H1 (cell line): ENCODE data around the gene GTPBP6. TPM values are rescaled to one million over a fixed set of nuclear protein-coding genes. Genes with fewer than 3 reads are reported as not detected.

Source experiments
- CTCF ChIA-PET: fragments of 300-600 bp; sonication (Branson Sonifier 250); formaldehyde crosslinking; loops from one replicate; lab custom pipeline; 2021; ENCODE audit not compliant: partially characterized antibody; lab: Charles Lee
- POLR2A ChIA-PET: fragments of 300-600 bp; sonication (Branson Sonifier 250); formaldehyde crosslinking; loops from one replicate; lab custom pipeline; 2021; ENCODE audit warnings: inconsistent platforms; ENCODE audit not compliant: partially characterized antibody; lab: Charles Lee
- DNase-seq, 2 experiments: peaks; one replicate each; pipeline versions ENCODE4 v3.0.0 to v3.0.0-alpha.2; 2010 to 2022; ENCODE audit warnings: low spot score in 2 of 2, low read depth in 1 of 2, mixed read lengths in 1 of 2
- FAIRE-seq: peaks from 2 replicates; lab custom pipeline; 2011; peaks lifted over from hg19 to GRCh38; lab: Jason Lieb, UNC
- H2AFZ ChIP-seq: 2 replicates; pipeline ENCODE4 v1.8.1; 2012; ENCODE audit warnings: low read length, inconsistent platforms
- H2AK5ac ChIP-seq: 2 replicates; pipeline ENCODE4 v1.6.1; 2013; ENCODE audit warnings: low read depth, low read length
- H2BK120ac ChIP-seq: replicated peaks from 2 replicates; pipeline ENCODE3; 2013; ENCODE audit warnings: low read depth, low read length, inconsistent platforms
- H2BK12ac ChIP-seq: 2 replicates; pipeline ENCODE4 v1.6.1; 2013; ENCODE audit warnings: low read depth, low read length
- H2BK15ac ChIP-seq: 2 replicates; pipeline ENCODE4 v1.6.1; 2013; ENCODE audit warnings: low read length
- H2BK20ac ChIP-seq: 2 replicates; pipeline ENCODE4 v1.6.1; 2013; ENCODE audit warnings: low read length
- H2BK5ac ChIP-seq: 2 replicates; pipeline ENCODE4 v1.6.1; 2013; ENCODE audit warnings: low read depth, low read length
- H3K14ac ChIP-seq: 2 replicates; pipeline ENCODE4 v1.6.1; 2013; ENCODE audit warnings: inconsistent platforms; ENCODE audit not compliant: insufficient read length
- H3K18ac ChIP-seq: 2 replicates; pipeline ENCODE4 v1.6.1; 2013; ENCODE audit warnings: low read length; ENCODE audit errors: extremely low read depth
- H3K23ac ChIP-seq: 2 replicates; pipeline ENCODE4 v1.6.1; 2013; ENCODE audit warnings: inconsistent platforms; ENCODE audit not compliant: insufficient read length
- H3K23me2 ChIP-seq: 2 replicates; pipeline ENCODE4 v1.6.1; 2013; ENCODE audit warnings: low read depth, low read length
- H3K27ac ChIP-seq: 2 replicates; pipeline ENCODE4 v1.6.1; 2011; ENCODE audit warnings: low read depth, low read length, inconsistent platforms
- H3K27me3 ChIP-seq, 4 experiments: replicated peaks in 1 of 4; 1 replicate in 1 of 4; 2 replicates in 3 of 4; pipeline versions ENCODE4 v1.6.1 to v1.8.1; 2011 to 2013; ENCODE audit warnings: low read length in 3 of 4, mild to moderate bottlenecking in 3 of 4, inconsistent platforms in 2 of 4, mixed read lengths in 2 of 4, moderate library complexity in 1 of 4; ENCODE audit not compliant: control insufficient read depth in 3 of 4, insufficient read depth in 3 of 4; ENCODE audit errors: extremely low read depth in 1 of 4
- H3K36me3 ChIP-seq, 4 experiments: 2 replicates each; pipeline versions ENCODE4 v1.6.1 to v1.8.1; 2011 to 2013; ENCODE audit warnings: mild to moderate bottlenecking in 4 of 4, low read length in 3 of 4, moderate library complexity in 2 of 4, control low read depth in 1 of 4, inconsistent platforms in 1 of 4; ENCODE audit not compliant: insufficient read depth in 4 of 4, control insufficient read depth in 2 of 4
- H3K4ac ChIP-seq: replicated peaks from 2 replicates; pipeline ENCODE3; 2013; ENCODE audit warnings: low read length, low read depth, mixed read lengths, inconsistent platforms; ENCODE audit not compliant: insufficient read length
- H3K4me1 ChIP-seq, 4 experiments: replicated peaks in 1 of 4; 1 replicate in 1 of 4; 2 replicates in 3 of 4; pipeline versions ENCODE4 v1.6.1 to v1.8.1; 2011 to 2013; ENCODE audit warnings: low read length in 3 of 4, inconsistent platforms in 2 of 4, mixed read lengths in 1 of 4; ENCODE audit not compliant: insufficient read depth in 4 of 4, control insufficient read depth in 3 of 4
- H3K4me2 ChIP-seq, 2 experiments: 2 replicates each; pipeline versions ENCODE4 v1.6.1 to v1.8.1; 2011 to 2013; ENCODE audit warnings: low read depth in 2 of 2, low read length in 2 of 2, control low read depth in 1 of 2, inconsistent platforms in 1 of 2, mild to moderate bottlenecking in 1 of 2; ENCODE audit not compliant: insufficient read depth in 1 of 2
- H3K4me3 ChIP-seq, 4 experiments: fragments of 200-600, 300-600 bp in 1 of 4; sonication (generic), shearing (Covaris generic), sonication (Bioruptor Twin) in 1 of 4; 2 replicates each; pipeline versions ENCODE4 v1.5.1 to v1.8.1; 2011 to 2016; ENCODE audit warnings: low read length in 4 of 4, low read depth in 3 of 4, control low read depth in 2 of 4, inconsistent platforms in 2 of 4, mild to moderate bottlenecking in 2 of 4, mixed read lengths in 1 of 4, moderate library complexity in 1 of 4; ENCODE audit not compliant: insufficient read depth in 2 of 4; ENCODE audit errors: extremely low read depth in 1 of 4
- H3K56ac ChIP-seq: replicated peaks from 2 replicates; pipeline ENCODE3; 2013; ENCODE audit warnings: low read depth, mild to moderate bottlenecking, mixed read lengths, low read length, inconsistent platforms; ENCODE audit not compliant: insufficient read length
- H3K79me1 ChIP-seq: 2 replicates; pipeline ENCODE4 v1.6.1; 2013; ENCODE audit warnings: low read depth, low read length, control low read depth
- H3K79me2 ChIP-seq, 2 experiments: 2 replicates each; pipeline versions ENCODE4 v1.6.1 to v1.8.1; 2012 to 2013; ENCODE audit warnings: low read length in 2 of 2, mild to moderate bottlenecking in 2 of 2, inconsistent platforms in 1 of 2; ENCODE audit not compliant: insufficient read depth in 2 of 2, control insufficient read depth in 1 of 2
- H3K9ac ChIP-seq, 4 experiments: replicated peaks in 1 of 4; 1 replicate in 1 of 4; 2 replicates in 3 of 4; pipeline versions ENCODE4 v1.6.1 to v1.8.1; 2011 to 2013; ENCODE audit warnings: low read depth in 3 of 4, low read length in 3 of 4, control low read depth in 2 of 4, mild to moderate bottlenecking in 2 of 4, moderate library complexity in 2 of 4, inconsistent platforms in 1 of 4; ENCODE audit errors: extremely low read depth in 1 of 4
- H3K9me3 ChIP-seq, 2 experiments: 2 replicates each; pipeline versions ENCODE4 v1.6.1 to v1.8.1; 2012 to 2013; ENCODE audit warnings: mild to moderate bottlenecking in 2 of 2, moderate library complexity in 2 of 2, control low read depth in 1 of 2, inconsistent platforms in 1 of 2, low read depth in 1 of 2, low read length in 1 of 2, mixed read lengths in 1 of 2; ENCODE audit not compliant: insufficient read depth in 2 of 2
- H4K20me1 ChIP-seq, 2 experiments: replicated peaks in 1 of 2; 2 replicates each; pipeline versions ENCODE3 to v1.8.1; 2011 to 2013; ENCODE audit warnings: inconsistent platforms in 2 of 2, low read length in 2 of 2, mild to moderate bottlenecking in 1 of 2; ENCODE audit not compliant: insufficient read depth in 2 of 2, control insufficient read depth in 1 of 2
- H4K5ac ChIP-seq: 2 replicates; pipeline ENCODE4 v1.6.1; 2013; ENCODE audit warnings: low read length, low read depth, mixed read lengths, inconsistent platforms; ENCODE audit not compliant: insufficient read length
- H4K8ac ChIP-seq: 2 replicates; pipeline ENCODE4 v1.8.0; 2013; ENCODE audit warnings: mild to moderate bottlenecking, moderate library complexity, low read length, inconsistent platforms; ENCODE audit not compliant: insufficient read depth; ENCODE audit errors: extremely low read depth
- H4K91ac ChIP-seq: replicated peaks from 2 replicates; pipeline ENCODE3; 2013; ENCODE audit warnings: low read length, mixed read lengths, inconsistent platforms; ENCODE audit not compliant: insufficient read length
- EGR1 ChIP-seq: IDR thresholded peaks from 2 replicates; pipeline ENCODE4 v1.6.1; 2011; ENCODE audit warnings: low read depth, low read length, borderline replicate concordance
- RAD21 ChIP-seq, 2 experiments: IDR thresholded peaks in 1 of 2; conservative IDR thresholded peaks in 1 of 2; 2 replicates each; pipeline ENCODE4 v1.6.1; 2011; ENCODE audit warnings: low read depth in 2 of 2, low read length in 2 of 2, improper control_type of control experiment in 1 of 2, inconsistent platforms in 1 of 2, mild to moderate bottlenecking in 1 of 2, moderate library complexity in 1 of 2
- RBBP5 ChIP-seq: IDR thresholded peaks from 2 replicates; pipeline ENCODE4 v1.7.1; 2012; ENCODE audit warnings: low read depth, mild to moderate bottlenecking, inconsistent platforms, low read length, moderate library complexity, borderline replicate concordance
- WGBS, 2 experiments: shearing (Covaris generic) in 1 of 2; methylation state at CpG; one replicate each; pipeline versions ENCODE4 v1.1.6 to v1.1.7; 2013 to 2015; ENCODE audit warnings: low lambda C conversion rate in 2 of 2, mixed read lengths in 2 of 2, inconsistent platforms in 1 of 2, low coverage in 1 of 2, missing lambda C conversion rate in 1 of 2; ENCODE audit not compliant: insufficient replicate concordance in 2 of 2, insufficient coverage in 1 of 2, insufficient read length in 1 of 2; ENCODE audit errors: extremely low coverage in 1 of 2, missing lambda C conversion rate in 1 of 2; 5-methylcytosine and 5-hydroxymethylcytosine counted together
- polyA plus RNA-seq, 7 experiments: library from polyadenylated mRNA; depleted of rRNA in 3 of 7; stranded (reverse) in 5 of 7; unstranded in 2 of 7; fragments of >200 nt in 5 of 7; fragments of 200-250 nt in 2 of 7; gene quantifications; 1 replicate in 5 of 7; 2 replicates in 1 of 7; 4 replicates in 1 of 7; pipeline versions ENCODE4 v1.2.1 to v1.2.3, GENCODE V29; 2011 to 2013; ENCODE audit warnings: missing spikeins in 2 of 7, mixed read lengths in 2 of 7
- total RNA-seq: library from RNA; stranded (reverse); fragmentation: NEBNext Ultra II Directional; extraction: Animal tissue kit (Norgen Biotek cat#: 25700); gene quantifications from 2 replicates; pipeline ENCODE4 v1.2.1, GENCODE V29; 2021
- TF ChIP-seq, protein P1 (sequence below): IDR thresholded peaks from 2 replicates; pipeline ENCODE4 v1.6.1; 2012; ENCODE audit warnings: low read length, inconsistent platforms
- TF ChIP-seq, protein P2 (sequence below), 3 experiments: IDR thresholded peaks; 1 replicate in 2 of 3; 2 replicates in 1 of 3; pipeline versions ENCODE4 v1.5.1 to v1.6.1; 2011; ENCODE audit warnings: low read length in 3 of 3, mild to moderate bottlenecking in 3 of 3, inconsistent platforms in 2 of 3, low read depth in 1 of 3, moderate library complexity in 1 of 3; ENCODE audit not compliant: insufficient read depth in 1 of 3; ENCODE audit errors: control extremely low read depth in 1 of 3

GTPBP6 gene
- total and polyA plus RNA-seq, 2 of the 8 experiments (the other 6 are each of a cell fraction or from before 2014, with no cell fraction given) = 33.9 to 57.1 TPM

DNA sequence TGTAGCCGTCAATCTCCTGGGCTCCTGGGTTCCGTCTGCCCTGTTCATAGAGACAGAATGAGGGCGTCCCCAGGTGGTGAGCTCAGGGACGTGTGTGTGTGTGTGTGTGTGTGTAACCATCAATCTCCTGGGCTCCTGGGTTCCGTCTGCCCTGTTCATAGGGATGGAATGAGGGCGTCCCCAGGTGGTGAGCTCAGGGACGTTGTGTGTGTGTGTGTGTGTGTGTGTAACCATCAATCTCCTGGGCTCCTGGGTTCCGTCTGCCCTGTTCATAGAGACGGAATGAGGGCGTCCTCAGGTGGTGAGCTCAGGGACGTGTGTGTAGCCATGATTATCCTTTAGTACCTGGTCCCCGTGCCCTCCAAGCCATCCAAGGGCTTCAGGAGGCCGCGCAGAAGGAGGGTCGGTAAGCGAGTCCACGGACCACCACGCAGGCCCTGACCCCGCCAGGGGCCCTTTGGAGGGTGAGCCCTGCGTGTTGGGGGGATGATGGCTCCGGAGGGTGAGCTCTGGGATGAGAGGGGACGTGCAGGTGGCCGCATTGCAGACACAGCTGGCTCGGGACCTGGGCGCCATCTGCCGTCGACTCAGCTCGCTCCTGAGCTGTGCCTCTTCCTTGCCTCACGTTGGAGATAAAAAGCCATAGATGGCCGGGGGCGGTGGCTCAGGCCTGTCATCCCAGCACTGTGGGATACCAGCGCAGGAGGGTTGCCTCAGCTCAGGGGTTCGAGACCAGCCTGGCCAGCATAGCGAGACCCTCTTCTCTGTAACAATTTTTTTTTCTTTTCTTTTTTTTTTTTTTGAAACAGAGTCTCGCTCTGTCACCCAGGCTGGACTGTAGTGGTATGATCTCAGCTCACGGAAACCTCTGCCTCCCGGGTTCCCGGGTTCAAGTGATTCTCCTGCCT is 5.4 kb upstream of the GTPBP6 start:
- Histone ChIP-seq H2AFZ (no peak overlapping the region), H3K27me3 (no peaks in the 10 kb centered on the region), H3K79me2 (peaks cover 0 to 2% of the 10 kb centered on the region in 2 experiments; a peak in 1 of 4 replicates), H4K5ac (no peak overlapping the region), H4K91ac (no peak overlapping the region), H4K20me1 (no peaks in the 10 kb centered on the region), H3K23me2 (peaks cover 8% of the 10 kb centered on the region; the same call in 1 of the 2 replicates), H3K4ac (no peak overlapping the region), H3K23ac (no peak overlapping the region), H3K36me3 (no peaks in the 10 kb centered on the region), H2BK20ac (no peak overlapping the region), H3K9ac (no peak overlapping the region), H4K8ac (no peak overlapping the region), H3K14ac (no peak overlapping the region), H3K79me1 (no peaks in the 10 kb centered on the region; the same call in 1 of the 2 replicates), H2AK5ac (no peak overlapping the region), H3K56ac (no peak overlapping the region), H2BK5ac (no peak overlapping the region), H2BK12ac (no peak overlapping the region), H3K4me3 (no peak overlapping the region), H2BK120ac (no peak overlapping the region), H3K4me2 (no peak overlapping the region), H3K27ac (no peak overlapping the region), H2BK15ac (no peak overlapping the region), H3K4me1 (peaks cover 0 to 6% (median 1%) of the 10 kb centered on the region in 4 experiments; a peak in 3 of 7 replicates), H3K9me3 (no peaks in the 10 kb centered on the region), H3K18ac (peak overlapping the region; percentile 10)
- TF ChIP-seq RAD21 (IDR thresholded peaks at IDR 0.05 in 1 of 2, conservative IDR thresholded peaks at IDR 0.05 in 1 of 2; ENCODE audit: low read depth in 2 of 2, low read length in 2 of 2) (peak; percentile 23 to 34; a peak in 2 of 4 replicates), RBBP5 (no peak), EGR1 (no peak)
- TF ChIP-seq, protein P1, sequence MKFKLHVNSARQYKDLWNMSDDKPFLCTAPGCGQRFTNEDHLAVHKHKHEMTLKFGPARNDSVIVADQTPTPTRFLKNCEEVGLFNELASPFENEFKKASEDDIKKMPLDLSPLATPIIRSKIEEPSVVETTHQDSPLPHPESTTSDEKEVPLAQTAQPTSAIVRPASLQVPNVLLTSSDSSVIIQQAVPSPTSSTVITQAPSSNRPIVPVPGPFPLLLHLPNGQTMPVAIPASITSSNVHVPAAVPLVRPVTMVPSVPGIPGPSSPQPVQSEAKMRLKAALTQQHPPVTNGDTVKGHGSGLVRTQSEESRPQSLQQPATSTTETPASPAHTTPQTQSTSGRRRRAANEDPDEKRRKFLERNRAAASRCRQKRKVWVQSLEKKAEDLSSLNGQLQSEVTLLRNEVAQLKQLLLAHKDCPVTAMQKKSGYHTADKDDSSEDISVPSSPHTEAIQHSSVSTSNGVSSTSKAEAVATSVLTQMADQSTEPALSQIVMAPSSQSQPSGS = 0 out of 2 replicates have a peak, but pooled peaks have one; percentile 58
- TF ChIP-seq, protein P2, sequence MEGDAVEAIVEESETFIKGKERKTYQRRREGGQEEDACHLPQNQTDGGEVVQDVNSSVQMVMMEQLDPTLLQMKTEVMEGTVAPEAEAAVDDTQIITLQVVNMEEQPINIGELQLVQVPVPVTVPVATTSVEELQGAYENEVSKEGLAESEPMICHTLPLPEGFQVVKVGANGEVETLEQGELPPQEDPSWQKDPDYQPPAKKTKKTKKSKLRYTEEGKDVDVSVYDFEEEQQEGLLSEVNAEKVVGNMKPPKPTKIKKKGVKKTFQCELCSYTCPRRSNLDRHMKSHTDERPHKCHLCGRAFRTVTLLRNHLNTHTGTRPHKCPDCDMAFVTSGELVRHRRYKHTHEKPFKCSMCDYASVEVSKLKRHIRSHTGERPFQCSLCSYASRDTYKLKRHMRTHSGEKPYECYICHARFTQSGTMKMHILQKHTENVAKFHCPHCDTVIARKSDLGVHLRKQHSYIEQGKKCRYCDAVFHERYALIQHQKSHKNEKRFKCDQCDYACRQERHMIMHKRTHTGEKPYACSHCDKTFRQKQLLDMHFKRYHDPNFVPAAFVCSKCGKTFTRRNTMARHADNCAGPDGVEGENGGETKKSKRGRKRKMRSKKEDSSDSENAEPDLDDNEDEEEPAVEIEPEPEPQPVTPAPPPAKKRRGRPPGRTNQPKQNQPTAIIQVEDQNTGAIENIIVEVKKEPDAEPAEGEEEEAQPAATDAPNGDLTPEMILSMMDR (IDR thresholded peaks at IDR 0.05; ENCODE audit: control extremely low read depth in 1 of 3, insufficient read depth in 1 of 3, low read depth in 1 of 3, low read length in 3 of 3) = peak in 1 of 3 experiments; percentile 14; a peak in 2 of 4 replicates
- DNase-seq (no peak), FAIRE-seq (peak; percentile 100)
- ChIA-PET POLR2A (no interaction called here), CTCF (no interaction called here)
- WGBS, 2 experiments = 78% methylated on average over 30 of the region's 38 CpGs; no CpG with 5 or more reads in 1 of the 2 experiments
